NCI-H2196 treated with DMSO at 0.1 percent for 48 hours (cell line): ENCODE results near the gene TTC23.

ENCODE experiments used
- DNase-seq: peaks from one replicate; lab custom pipeline; 2025; ENCODE audit not compliant: unreplicated experiment; lab: John Stamatoyannopoulos, UW

TTC23 gene

DNA sequence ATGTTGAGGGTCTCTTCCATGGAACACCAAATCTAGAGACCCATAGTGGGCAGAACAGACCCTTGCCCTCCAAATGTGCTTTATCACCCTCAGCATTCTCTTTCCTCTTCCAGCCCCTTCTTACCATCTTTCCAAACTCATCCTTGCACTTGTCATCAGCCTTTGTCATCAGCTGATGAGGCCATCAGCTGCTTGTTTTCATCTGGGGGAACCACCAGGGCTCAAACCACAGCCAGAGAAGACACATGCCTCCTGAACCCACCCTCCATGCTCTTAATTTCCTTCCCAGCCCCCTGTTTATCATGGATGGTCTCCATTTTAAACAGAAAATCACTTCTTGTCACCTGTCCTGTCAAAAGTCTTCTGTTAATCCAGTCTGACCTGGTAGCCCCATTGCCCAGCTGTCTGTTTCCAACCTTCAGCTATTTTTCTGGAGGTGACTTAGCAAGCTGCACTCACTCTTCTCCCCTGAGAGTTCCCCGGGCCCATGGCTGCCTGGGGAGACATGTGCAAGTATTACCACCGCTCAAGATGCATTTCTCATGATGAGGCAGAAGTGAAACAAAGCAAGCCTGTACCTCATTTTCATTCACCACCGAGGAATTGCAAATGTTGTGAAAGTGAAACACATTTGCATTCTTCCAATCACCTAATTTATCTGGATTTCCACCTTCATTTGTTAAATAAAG is 159.2 kb downstream of the TTC23 start:
- no peak for DNase-seq

- no peak for DNase-seq
Observed at GRCh38 chr15:99087405-99087943, 161.9 kb downstream of the TTC23 start.

- no peak for DNase-seq
Observed at GRCh38 chr15:99086327-99086667, 163.1 kb downstream of the TTC23 start.
